HG03196 (cell line): Measurements from ENCODE around the gene EFEMP2.

ENCODE experiments used
- ATAC-seq: cut with Tn5 transposase; IDR thresholded peaks from one replicate; pipeline ENCODE4 v1.9.1; 2021; ENCODE audit not compliant: unreplicated experiment

The EFEMP2 gene

DNA sequence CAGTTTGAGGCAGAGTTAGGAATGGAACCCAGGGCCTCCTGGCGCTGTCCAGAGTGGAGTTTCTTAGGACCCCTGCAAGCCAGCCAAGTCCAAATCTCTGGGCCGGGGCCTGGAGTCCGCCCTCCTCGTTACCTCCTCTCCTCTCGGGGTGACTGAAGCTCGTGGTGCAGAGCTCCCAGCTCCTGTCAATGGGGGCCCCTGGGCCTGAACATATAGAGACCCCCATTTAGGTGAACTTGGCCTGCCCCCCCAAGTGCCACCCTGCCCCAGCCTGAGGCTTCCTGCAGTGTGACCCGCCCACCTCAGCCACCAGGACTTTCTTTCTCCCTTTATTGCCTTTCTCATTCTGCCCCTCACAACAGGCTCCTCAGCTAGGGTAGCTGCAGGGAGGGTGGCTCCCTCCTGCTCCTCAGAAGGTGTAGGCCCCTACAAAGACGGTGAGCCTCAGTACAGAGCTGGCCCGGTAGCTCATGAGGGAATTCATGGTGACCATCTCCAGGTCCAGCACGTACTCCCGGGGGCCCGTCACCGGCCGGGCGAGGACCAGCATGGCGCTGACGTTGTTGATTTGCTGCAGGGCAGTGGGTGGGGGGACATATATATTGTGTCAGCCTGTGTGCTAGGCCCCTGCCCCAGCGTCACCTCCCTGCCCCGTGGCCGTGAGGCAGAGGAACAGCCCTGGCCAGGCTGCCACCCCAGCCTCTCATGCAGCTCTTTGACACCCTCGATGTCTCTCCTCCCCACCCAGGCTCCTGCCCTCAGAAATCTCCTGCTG is 5.9 kb downstream of the EFEMP2 start:
- no peak for ATAC-seq

DNA sequence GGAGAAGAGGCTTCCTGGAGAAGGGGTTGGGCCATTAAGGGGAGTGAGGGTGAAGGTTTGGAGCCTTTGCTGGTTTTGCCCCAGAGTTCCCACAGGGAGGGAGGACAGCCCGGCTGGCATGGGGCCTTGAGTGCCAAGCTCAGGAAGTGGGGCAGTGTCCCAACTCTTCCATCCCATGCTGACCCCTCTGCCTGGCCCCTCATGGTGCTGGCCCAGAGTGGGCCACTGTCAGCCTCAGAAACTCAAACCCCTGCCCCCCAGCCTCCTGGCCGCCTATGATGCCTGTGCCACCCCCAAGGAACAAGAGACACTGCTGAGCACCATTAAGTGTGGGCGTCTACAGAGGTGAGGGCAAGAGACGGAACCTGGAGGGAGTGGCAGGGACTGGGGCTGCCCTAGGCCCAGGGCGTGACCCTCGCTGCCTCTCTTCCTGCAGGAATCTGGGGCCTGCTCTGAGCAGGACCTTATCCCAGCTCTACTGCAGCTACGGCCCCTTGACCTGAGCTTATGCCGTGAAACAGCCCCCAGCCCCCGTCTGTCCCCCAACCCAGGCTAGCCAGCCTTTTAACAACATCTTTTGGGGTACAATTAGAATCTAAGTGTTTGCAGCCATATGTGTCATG is 6.9 kb downstream of the EFEMP2 start:
- no peak for ATAC-seq

DNA sequence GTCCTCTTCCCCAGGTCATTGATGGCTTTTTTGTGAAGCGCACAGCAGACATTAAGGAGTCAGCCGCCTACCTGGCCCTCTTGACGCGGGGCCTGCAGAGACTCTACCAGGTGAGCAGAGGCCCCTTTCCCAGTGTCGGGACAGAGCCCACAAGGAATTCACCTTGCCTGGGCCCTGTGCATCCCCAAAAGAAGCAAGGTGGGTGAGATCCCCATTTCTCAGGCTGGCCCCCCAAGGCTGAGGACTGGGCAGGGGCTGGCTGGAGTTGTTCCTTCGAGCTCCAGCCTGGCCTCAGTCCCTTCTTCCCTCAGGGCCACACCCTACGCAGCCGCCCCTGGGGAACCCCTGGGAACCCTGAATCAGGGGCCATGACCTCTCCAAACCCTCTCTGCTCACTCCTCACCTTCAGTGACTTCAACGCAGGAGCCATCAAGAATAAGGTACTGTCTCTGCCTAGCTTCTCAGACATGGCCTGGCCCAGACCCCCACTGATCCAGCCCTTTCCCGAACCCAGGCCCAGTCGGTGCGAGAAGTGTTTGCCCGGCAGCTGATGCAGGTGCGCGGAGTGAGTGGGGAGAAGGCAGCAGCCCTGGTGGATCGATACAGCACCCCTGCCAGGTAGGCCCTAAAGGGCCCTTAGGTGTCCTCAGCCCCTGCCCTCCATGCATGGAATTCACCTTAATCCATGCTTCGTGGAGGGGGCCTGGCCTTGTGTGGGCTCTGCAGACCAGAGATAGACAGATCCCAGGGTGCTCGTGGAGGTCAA is 7.7 kb downstream of the EFEMP2 start:
- ATAC-seq, result no peak

DNA sequence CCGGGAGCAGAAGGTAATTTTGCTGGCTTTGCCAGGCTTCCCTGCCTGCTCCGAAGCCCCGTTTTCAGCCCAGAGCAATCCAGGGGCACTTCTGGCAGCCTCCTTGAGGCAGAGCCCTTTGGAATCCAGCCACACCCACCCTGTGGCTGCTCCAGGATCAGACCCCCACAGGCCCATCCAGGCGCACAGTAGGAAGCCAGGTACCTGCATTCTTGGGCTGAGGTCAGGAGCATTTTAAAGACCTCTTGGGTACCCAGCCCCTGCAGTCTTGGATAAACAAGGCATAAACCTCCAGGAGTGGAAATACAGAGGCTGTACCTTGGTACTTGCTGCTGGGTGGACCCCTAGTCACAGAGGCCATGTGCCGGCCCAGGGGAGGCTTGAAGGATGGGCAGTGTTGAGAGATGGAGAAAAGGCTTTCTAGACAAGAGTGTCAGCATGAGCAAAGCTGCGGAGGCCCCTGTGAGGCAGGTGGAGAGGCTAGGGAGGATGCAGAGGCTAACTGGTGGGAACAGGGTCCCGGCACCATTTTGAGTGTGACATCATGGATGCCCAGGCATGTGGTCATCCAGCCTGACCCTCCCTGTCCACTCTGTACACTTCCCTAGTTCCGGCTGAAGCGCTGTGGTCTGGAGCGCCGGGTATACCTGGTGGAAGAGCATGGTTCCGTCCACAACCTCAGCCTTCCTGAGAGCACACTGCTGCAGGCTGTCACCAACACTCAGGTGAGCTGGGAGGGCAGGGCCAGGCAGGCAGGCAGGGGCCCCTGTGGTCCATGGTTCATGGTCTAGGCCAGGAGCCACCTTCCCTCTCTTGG is 8.5 kb downstream of the EFEMP2 start:
- ATAC-seq, result no peak

- no peak for ATAC-seq
Observed at GRCh38 chr11:65862941-65863888, 9.4 kb downstream of the EFEMP2 start.

DNA sequence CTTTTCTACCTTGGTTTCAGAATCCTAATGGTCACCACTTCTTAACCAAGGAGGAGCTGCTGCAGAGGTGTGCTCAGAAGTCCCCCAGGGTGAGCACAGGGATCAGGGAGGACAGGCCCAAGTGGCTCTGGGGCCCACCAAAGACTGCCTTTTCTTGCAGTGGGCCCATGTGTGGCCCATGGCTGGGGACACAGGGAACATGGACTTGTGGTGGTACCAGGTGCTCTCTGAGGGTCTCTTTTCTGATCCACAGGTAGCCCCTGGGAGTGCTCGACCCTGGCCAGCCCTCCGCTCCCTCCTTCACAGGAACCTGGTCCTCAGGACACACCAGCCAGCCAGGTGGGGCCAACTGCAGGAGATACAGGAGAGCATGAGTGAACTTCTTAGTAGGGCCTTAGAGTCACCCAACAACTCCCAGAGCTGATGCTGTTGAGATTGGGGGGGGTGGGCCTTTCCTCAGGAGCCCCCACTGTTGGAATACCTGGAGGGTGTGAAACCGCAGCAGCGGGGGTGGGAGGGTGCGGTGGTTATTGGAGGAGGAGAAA is 10.3 kb downstream of the EFEMP2 start:
- ATAC-seq, result no peak

DNA sequence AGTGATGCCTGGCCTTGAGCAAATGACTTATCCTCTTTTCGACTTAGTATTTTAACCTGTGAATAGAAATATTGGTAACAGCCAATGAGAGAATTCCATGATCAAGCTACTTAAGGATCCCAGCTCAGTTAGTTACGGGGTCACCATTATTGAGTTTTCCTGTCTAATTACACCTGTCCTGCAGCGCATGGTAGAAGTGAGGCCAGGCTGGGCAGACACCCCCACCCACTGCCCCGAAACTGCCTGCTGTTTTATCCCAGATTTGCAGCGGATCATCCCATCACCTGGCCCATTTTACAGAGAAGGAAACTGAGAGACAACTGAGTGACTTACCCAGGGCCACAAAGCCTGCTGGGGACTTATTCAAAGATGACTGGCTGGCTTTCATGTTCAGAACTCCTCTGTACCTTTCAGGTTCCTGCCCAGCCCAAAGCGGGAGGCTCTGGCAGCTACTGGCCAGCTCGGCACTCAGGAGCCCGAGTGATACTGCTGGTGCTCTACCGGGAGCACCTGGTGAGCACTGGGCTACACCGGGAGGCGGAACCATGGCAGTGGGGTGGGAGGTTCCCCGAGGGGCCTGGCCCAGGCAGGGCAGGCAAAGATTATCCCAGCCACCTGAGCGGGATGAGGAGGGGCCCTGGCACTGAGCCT is 10.9 kb downstream of the EFEMP2 start:
- no peak for ATAC-seq

- ATAC-seq, result no peak
Observed at GRCh38 chr11:65861165-65861505, 11.5 kb downstream of the EFEMP2 start.

GRCh38 chr11:65860278-65861164 is 12.1 kb downstream of the EFEMP2 start, which contains the start of gene MUS81:
Gene MUS81, plus strand, starts transcription at chr11:65860433. Its CDS starts 321 bp downstream, at chr11:65860754.
- ATAC-seq, result peak; percentile 31

DNA sequence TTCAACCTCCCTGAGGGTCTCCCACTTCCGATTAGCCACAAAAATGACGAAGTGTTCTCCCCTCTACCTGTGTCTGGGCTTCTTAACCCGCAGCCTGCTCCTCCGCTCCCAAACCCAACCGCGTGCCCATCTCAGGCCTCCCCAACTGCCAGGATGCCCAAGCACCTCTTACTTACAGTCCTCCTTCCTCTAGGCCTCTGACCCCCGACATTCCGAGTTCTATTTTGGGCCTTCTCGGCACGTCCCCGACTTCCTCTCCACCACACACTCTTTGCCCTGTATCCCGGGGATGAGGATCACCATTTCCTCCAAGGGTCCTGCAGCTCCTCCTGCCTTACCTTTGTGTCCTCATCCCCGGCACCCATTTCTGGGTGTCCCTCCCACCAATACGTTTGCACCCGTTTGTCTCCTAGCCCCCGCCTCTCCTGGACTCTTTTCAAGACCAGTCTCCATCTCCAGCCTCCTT is 12.8 kb downstream of the EFEMP2 start:
- ATAC-seq, result peak; percentile 1

GRCh38 chr11:65859095-65859811 is 13.3 kb downstream of the EFEMP2 start:
- peak; percentile 50 for ATAC-seq

DNA sequence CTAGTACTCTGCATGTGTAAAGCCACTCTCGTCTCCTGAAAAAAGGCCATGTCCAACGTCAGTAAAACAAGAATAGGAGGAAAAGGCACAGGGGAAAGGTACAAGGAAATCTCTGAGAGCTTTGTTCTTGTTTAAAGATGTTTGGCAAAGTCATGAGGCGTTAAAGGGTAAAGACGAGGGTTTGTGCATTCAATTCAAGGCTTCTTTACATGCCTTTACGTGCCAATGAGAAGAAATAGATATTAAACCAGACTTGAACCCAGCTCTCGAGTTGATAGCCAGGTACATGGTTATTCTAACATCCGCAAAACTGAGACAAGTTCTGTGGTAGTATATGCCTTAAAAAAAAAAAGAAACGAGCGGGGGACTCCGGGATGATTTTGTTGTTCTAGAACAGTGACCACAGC is 13.9 kb downstream of the EFEMP2 start:
- ATAC-seq, result no peak

DNA sequence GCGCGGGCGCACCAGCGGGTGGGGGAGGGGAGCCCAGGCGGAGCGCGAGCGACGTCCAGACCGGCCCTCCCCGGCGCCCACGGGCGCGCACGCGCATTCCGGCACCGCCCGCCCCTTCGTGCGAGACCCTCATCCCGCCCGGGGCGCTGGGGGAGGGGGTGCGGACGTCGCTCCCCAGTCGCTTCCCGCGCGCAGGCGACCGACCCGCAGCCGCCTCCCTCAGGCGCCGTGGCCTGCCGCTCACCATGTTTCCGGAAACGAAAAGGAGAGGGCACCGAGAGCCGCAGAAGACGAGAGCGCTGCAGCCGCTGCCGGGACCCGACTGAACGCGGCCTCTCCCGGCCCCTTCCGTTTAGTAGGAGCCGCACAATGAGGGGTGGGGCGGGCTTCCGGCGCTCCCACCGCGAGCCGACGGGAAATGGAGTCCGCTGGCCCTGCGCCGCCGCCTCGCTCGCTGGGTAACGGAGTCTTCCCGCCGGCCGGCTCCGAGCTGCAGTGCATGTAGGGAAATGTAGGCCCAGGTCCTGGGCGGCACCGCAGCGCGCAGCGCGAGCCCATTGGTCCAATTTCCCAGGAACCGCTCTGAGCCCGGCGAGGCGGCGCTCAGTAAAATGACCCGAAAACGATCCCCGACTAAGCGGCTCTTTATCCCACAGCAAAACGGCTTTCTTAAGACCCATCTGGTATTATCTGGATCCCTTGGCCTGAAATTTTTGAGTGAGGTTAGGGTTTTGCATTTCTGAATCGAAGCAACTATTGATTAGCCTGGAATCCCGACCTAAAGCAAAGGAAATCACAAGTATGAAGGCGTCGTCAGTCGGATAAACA is 14.5 kb downstream of the EFEMP2 start, which contains the start of gene CFL1:
TSS of gene CFL1 (minus strand) at position 328 of the 828 bp plus-strand sequence. CDS start at position 247, 81 bp downstream.
- peak; percentile 53 for ATAC-seq

GRCh38 chr11:65857500-65857852 is 15.1 kb downstream of the EFEMP2 start:
- ATAC-seq, result peak; percentile 0

- peak; percentile 26 for ATAC-seq
Observed at GRCh38 chr11:65856689-65857499, 15.7 kb downstream of the EFEMP2 start.

DNA sequence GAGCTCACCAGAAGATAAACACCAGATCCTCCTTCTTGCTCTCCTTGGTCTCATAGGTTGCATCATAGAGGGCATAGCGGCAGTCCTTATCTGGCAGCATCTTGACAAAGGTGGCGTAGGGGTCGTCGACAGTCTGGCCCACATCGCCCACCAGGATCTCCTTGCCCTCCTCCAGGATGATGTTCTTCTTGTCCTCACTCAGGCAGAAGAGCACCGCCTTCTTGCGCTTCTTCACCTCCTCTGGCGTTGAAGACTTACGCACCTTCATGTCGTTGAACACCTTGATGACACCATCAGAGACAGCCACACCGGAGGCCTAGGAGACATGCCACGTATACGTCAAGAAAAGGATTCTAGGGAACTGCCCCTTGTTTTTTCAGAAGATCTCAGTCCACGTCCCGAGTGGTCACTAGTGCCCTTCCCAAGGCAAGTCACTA is 16.7 kb downstream of the EFEMP2 start:
- ATAC-seq, result no peak
